Measurements from ENCODE around the gene CDKL1. TPM values are rescaled to one million over a fixed set of nuclear protein-coding genes. Genes with fewer than 3 reads are reported as not detected.

The CDKL1 gene
- total and polyA plus RNA-seq, 2 donors (not counting 1 experiment from before 2014, with no cell fraction given): 5.3 to 7.9 TPM

DNA sequence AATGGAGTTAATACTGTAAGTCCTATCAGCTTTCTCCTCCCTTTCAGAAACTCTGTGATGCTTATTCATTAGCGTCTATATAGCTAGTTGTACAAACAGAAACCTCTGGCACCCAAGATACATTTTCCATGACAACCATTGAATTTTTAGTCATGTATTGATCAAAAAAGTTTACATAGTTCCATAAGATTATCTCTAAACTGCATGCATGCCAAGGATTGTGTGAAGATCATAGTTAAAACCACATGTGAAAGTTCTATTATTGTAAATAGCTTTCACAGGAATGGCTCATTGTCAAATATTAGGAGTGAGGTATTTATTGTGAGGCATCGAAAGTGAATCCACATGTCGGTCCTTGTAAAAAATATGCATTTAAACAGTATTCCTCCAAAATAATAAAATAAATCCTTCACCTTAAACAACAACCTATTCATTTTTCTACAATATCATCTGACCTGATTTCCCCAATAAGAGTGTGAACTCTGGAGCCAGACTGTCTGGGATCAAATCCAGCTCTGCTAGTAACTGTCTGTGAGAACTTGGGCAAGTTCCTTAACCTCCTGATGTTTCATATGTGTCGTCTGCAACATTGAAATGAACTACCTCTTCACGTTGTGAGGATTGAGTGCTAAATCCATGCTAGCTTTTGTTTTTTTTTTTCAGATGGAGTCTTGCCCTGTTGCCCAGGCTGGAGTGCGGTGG is 10.6 kb upstream of the CDKL1 start:
- POLR2A ChIA-PET: no interaction called here
- Histone ChIP-seq H3K4me3 (ENCODE audit: control extremely low read depth in 1 of 5, extremely low read depth in 1 of 5, insufficient read depth in 1 of 5, low read depth in 2 of 5, low read length in 4 of 5) (no peak overlapping the region), H3K79me2 (ENCODE audit: control insufficient read depth, insufficient read depth, low read length) (no peaks in the 10 kb centered on the region), H3K27ac (ENCODE audit: low read length in 2 of 2) (no peak overlapping the region), H3K9me3 (ENCODE audit: control extremely low read depth in 1 of 3, control insufficient read depth in 2 of 3, insufficient read depth in 1 of 3, low read length in 2 of 3) (peaks cover 0 to 2% (median 0%) of the 10 kb centered on the region in 3 donors), H3K4me2 (replicated peaks; ENCODE audit: low read depth, low read length, poor library complexity, severe bottlenecking) (no peak overlapping the region), H3K9ac (ENCODE audit: low read length) (no peak overlapping the region), H3K27me3 (replicated peaks in 1 of 4; ENCODE audit: control extremely low read depth in 1 of 4, control insufficient read depth in 3 of 4, insufficient read depth in 4 of 4, low read length in 3 of 4) (no peaks in the 10 kb centered on the region), H2AFZ (ENCODE audit: insufficient read depth, low read depth, low read length, poor library complexity, severe bottlenecking) (no peak overlapping the region), H3K4me1 (ENCODE audit: control insufficient read depth in 2 of 2, insufficient read depth in 2 of 2, low read length in 2 of 2) (peaks cover 0 to 2% of the 10 kb centered on the region in 2 donors), H3K36me3 (replicated peaks in 1 of 2; ENCODE audit: control extremely low read depth in 1 of 2, control insufficient read depth in 1 of 2, extremely low read depth in 1 of 2, insufficient read depth in 2 of 2, low read length in 1 of 2) (no peaks in the 10 kb centered on the region), H4K20me1 (ENCODE audit: control insufficient read depth, insufficient read depth, low read length, poor library complexity, severe bottlenecking) (no peaks in the 10 kb centered on the region)
- WGBS (ENCODE audit: insufficient coverage): 98% methylated on average over 3 of the region's 6 CpGs
- no peak for DNase-seq
- Mint-ChIP-seq H3K4me1 (peaks cover 6% of the 10 kb centered on the region), H3K27me3 (no peaks in the 10 kb centered on the region), H3K4me3 (no peak overlapping the region), H3K9me3 (ENCODE audit: insufficient read depth) (peaks cover 2% of the 10 kb centered on the region), H3K27ac (no peak overlapping the region)
- CTCF ChIA-PET: no interaction called here
- intact Hi-C loops (cut with micrococcal nuclease): no loop called here
- TF ChIP-seq EZH2 (IDR thresholded peaks at IDR 0.05; ENCODE audit: borderline replicate concordance, insufficient read depth, low read depth, low read length, poor library complexity, severe bottlenecking): no peak
- TF ChIP-seq, protein P1, sequence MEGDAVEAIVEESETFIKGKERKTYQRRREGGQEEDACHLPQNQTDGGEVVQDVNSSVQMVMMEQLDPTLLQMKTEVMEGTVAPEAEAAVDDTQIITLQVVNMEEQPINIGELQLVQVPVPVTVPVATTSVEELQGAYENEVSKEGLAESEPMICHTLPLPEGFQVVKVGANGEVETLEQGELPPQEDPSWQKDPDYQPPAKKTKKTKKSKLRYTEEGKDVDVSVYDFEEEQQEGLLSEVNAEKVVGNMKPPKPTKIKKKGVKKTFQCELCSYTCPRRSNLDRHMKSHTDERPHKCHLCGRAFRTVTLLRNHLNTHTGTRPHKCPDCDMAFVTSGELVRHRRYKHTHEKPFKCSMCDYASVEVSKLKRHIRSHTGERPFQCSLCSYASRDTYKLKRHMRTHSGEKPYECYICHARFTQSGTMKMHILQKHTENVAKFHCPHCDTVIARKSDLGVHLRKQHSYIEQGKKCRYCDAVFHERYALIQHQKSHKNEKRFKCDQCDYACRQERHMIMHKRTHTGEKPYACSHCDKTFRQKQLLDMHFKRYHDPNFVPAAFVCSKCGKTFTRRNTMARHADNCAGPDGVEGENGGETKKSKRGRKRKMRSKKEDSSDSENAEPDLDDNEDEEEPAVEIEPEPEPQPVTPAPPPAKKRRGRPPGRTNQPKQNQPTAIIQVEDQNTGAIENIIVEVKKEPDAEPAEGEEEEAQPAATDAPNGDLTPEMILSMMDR (IDR thresholded peaks at IDR 0.05): no peak
- no peak for ATAC-seq (ENCODE audit: low read depth)

DNA sequence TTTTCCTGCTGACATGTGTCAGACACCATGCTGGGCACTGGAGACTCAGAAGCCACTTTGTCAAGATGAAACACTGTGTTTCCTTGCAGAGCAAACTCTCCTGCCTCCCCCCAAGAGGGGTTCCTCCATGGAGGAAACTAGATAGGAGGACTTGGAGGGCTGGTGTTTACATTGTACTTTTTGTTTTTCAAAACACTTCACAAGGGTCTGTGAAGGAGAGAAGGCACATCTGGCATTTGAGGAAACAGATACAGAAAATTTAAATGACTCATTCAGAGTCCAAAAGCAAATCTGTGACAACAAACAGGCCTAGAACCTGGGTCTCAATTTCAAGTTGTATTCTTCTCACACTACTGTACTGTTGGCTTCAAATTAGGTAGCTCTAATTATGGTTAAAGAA is 6.7 kb upstream of the CDKL1 start:
- H4K20me1 ChIP-seq (ENCODE audit: control insufficient read depth, insufficient read depth, low read length, poor library complexity, severe bottlenecking): no peaks in the 10 kb centered on the region
- no peak overlapping the region for H3K4me3 ChIP-seq (ENCODE audit: control extremely low read depth in 1 of 5, extremely low read depth in 1 of 5, insufficient read depth in 1 of 5, low read depth in 2 of 5, low read length in 4 of 5)
- H3K4me2 ChIP-seq (replicated peaks; ENCODE audit: low read depth, low read length, poor library complexity, severe bottlenecking): no peak overlapping the region
- Mint-ChIP-seq H3K27ac (no peak overlapping the region), H3K4me3 (no peak overlapping the region), H3K4me1 (peaks cover 19% of the 10 kb centered on the region), H3K9me3 (ENCODE audit: insufficient read depth) (no peaks in the 10 kb centered on the region), H3K27me3 (no peaks in the 10 kb centered on the region)
- H3K9ac ChIP-seq (ENCODE audit: low read length): no peak overlapping the region
- peaks cover 7 to 9% of the 10 kb centered on the region in 2 donors for H3K4me1 ChIP-seq (ENCODE audit: control insufficient read depth in 2 of 2, insufficient read depth in 2 of 2, low read length in 2 of 2)
- intact Hi-C loops (cut with micrococcal nuclease): no loop called here
- ATAC-seq (ENCODE audit: low read depth) (no peak), DNase-seq (no peak)
- peaks cover 0 to 2% (median 0%) of the 10 kb centered on the region in 3 donors for H3K9me3 ChIP-seq (ENCODE audit: control extremely low read depth in 1 of 3, control insufficient read depth in 2 of 3, insufficient read depth in 1 of 3, low read length in 2 of 3)
- H3K36me3 ChIP-seq (replicated peaks in 1 of 2; ENCODE audit: control extremely low read depth in 1 of 2, control insufficient read depth in 1 of 2, extremely low read depth in 1 of 2, insufficient read depth in 2 of 2, low read length in 1 of 2): no peaks in the 10 kb centered on the region
- CTCF ChIA-PET: no interaction called here
- no peak overlapping the region for H3K27ac ChIP-seq (ENCODE audit: low read length in 2 of 2)
- no peaks in the 10 kb centered on the region for H3K79me2 ChIP-seq (ENCODE audit: control insufficient read depth, insufficient read depth, low read length)
- POLR2A ChIA-PET: no interaction called here
- TF ChIP-seq EZH2 (IDR thresholded peaks at IDR 0.05; ENCODE audit: borderline replicate concordance, insufficient read depth, low read depth, low read length, poor library complexity, severe bottlenecking): no peak
- TF ChIP-seq, protein P1 (IDR thresholded peaks at IDR 0.05): no peak
- H2AFZ ChIP-seq (ENCODE audit: insufficient read depth, low read depth, low read length, poor library complexity, severe bottlenecking): no peak overlapping the region
- no peaks in the 10 kb centered on the region for H3K27me3 ChIP-seq (replicated peaks in 1 of 4; ENCODE audit: control extremely low read depth in 1 of 4, control insufficient read depth in 3 of 4, insufficient read depth in 4 of 4, low read length in 3 of 4)
